HG03097 (cell line): ENCODE results near the gene ITIH6.
"Not testable (repeated sequence)": the region's sequence is repeated elsewhere in the genome, so short reads cannot be mapped to it uniquely, and the experiment has no call there.

ENCODE experiments used
- ATAC-seq: cut with Tn5 transposase; IDR thresholded peaks from one replicate; pipeline ENCODE4 v1.9.1; 2021; ENCODE audit not compliant: unreplicated experiment, low FRiP score

ITIH6 gene

DNA sequence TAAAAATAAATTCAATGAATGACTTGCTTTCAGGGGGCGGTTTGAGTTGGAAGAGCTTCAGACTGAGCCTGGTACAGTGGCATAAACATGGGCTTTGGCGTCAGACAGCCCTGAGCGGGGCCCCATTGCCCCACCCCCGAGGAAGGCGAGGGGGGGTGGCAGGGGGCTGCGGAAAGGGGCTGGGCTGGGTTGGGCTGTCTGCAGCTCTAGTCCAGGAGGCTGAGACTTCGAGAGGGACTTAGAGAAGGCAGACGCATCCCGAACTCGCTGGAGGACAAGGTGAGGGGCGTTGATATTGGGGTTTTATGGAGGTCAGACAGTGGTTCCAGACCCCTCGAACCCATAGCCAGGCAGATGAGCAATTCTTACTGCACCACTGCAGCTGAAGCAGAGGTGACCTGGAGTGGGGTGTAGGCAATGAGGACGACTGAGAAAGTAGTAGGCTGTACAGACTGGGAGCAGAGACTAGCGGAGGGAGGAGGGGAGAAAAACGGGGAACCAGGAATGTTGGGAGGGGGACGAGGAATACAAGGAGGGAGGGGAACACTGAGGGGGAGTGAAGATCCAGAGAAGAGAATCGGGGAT is 9.6 kb upstream of the ITIH6 start, which contains the start of gene MAGED2:
Gene MAGED2, plus strand, starts transcription at position 222 of the 585 bp plus-strand sequence. CDS start 1,587 bp downstream, outside the sequence.
- ATAC-seq: no peak

DNA sequence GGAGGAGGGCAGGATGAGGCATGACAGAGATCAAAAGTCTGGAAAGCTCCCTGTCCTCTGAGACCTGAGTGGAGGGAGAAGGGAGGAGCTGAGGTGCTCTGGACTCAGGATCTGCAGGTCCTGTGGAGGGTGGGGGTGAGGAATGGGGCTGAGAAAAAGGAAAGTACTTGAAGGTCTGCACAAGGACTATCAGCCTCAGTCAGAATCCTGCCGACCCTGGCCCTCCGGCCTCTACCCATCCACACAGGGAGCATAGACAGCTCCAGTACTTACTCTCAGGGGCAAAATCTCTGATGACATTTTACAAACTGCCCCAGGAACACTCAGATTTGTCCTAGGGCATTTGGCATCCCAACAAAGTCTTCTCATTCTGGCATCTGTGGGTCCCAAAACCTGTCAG is 991 bp upstream of the ITIH6 start:
- no peak for ATAC-seq

DNA sequence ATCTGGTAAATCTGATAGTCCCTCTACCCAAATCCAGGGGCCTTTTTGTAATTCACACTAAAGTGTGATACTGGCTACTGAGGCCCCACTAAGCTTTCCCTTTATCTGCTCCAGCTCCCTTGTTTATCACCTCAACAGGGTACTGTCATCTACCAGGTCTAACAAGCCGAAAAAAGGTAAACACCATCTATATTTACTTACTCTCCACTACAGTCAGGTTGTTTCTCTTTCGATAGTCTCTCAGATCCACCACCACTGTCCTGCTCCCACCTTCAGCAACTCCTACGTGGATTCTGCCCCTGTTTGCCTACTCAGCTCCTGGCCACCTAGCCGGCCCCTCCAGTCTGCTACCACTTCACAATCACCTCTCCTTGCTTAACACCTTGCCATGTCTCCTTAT is 3.3 kb downstream of the ITIH6 start:
- no peak for ATAC-seq

DNA sequence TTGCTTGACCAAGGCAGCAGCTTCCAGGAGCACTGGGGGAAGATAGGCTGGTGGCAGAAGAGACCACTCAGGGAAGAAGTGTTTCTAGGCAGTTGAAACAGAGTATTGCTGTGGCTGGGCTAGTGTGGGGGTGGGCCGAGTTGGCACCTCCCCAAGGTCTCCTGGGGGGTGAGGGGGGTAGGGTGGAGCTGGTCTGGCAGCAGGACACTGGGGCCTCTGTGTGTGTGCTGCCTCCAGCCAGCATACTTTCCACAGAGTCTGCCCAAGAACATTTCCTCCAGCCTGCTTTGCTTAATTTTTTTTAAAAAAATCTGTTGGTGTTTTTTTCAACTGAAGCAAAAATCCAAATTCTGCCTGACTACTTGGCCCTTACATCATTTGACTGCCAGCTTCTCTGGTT is 4.0 kb downstream of the ITIH6 start:
- no peak for ATAC-seq

DNA sequence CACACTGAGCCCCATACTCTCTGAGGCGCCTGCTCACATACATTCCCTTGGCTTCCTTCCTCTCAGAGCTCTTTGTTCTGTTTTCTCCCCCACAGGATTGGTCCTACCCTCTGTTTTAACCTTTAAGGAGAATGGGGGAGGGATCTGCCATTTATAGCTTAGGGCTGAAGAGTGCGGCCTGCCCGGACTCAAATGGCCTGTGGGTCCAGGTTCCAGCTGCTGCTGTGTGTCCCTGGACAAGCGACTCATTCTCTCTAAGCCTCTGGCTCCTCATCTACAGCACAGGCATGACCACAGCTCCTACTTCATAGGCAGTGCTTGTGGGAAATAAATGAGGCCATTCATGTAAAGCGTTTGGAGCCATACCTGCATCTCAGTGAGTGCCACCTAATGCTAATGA is 8.7 kb downstream of the ITIH6 start:
- ATAC-seq: not testable (repeated sequence)

DNA sequence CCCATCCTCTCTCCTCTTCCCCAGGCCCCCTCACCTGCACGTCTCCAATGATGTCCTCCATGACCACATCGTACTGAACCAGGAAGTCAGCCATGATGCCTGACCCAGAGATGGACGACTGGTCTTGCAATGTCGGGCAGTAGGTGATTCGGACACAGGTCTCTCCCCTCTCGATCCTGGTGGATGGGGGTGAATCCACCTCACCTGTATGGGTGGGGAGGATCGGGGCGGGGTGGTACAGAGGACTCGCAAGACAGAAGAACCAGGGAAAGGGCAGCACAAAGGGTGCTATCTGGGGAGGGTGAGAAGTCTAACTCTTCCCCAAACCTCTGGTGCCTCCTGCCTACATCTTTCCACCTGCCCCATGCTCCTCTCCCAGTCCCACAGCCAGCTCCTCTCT is 9.6 kb downstream of the ITIH6 start:
- ATAC-seq: no peak

DNA sequence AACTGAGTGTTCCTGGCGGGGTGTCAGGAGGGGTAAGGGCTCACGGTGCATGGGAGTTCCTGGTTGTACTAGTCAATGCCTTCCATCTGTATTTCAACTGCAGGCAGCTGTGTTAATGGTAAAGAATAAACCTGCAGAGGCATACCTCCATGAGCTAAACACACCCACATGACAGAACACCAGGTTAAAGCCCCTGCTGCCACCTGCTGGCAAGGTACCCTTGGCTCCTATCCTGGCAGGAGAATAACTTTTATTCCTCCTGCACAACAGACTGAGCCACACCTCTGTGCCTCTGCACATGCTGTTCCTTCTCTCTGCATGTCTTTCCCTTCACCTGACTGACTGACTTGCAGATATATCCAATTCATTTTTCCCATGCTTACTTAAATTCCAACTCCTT is 11.1 kb downstream of the ITIH6 start:
- no peak for ATAC-seq

DNA sequence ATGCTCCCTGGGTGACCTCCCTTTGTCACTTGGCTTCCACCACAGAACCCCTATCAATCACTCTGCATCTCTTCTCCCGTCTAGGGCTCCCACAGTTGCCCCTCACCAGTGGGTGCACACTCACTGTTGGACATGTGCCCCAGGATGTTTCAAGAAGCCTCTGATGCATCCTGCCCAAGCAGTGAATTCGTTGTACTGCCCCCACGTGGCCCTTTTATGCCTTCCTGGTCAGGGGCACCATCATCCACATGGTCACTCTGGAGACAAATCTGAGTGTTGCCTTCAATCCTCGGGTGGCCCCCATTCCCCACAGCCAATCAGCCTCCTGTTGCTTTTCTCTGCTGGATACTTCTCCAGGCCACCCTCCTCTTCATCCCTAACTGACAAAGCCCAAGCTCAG is 12.2 kb downstream of the ITIH6 start:
- no peak for ATAC-seq

DNA sequence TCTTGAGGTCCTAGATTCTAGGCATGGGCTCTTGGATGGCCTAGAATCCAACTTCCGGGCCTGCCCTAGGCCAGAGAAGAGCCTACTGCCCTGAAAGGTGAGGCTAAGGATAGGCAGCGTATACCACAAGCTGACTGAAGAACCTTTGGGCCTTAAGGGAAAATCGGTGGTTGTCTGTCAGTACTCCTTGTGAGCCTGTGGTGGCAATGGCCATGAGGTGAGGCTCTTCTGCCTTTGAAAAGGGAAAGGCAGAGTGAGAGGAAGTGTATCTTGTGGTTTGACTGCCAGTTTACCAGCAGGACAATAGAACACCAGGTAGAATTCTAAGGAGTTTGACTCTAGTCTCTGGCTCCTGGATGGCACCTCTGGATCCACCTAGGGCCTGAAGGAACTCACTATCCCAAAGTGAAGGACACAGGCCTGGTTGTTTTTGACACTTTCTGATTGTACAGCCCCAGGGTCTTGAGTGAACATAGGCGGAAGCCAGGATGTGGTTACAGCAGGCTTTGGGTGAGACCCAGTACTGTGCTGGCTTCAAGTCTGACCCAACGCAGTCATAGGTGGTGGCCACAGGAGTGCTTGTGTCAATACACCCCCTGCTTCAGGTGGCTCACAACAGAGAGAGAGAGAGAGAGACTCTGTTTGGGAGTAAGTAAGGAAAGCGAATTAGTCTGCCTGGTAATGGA is 20.9 kb downstream of the ITIH6 start:
- no peak for ATAC-seq

DNA sequence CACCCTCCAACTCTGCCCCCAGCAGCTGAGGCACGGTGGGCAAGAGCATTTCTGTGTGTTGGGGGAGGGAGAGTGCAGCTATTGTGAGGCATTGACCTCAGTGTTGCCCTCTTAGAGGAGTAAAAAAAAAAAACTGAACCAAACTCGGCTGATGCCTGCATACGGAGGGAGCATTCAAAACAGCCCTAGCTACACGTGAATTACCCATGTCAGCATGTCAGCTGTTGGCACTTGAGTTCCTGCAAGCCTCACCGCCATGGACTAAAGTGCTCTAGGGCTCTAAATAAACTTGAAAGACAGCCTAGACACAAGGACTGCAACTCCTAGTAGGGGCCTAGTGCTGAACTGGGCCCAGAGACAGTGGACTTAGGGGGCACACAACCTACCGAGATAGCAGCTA is 22.0 kb downstream of the ITIH6 start:
- no peak for ATAC-seq

DNA sequence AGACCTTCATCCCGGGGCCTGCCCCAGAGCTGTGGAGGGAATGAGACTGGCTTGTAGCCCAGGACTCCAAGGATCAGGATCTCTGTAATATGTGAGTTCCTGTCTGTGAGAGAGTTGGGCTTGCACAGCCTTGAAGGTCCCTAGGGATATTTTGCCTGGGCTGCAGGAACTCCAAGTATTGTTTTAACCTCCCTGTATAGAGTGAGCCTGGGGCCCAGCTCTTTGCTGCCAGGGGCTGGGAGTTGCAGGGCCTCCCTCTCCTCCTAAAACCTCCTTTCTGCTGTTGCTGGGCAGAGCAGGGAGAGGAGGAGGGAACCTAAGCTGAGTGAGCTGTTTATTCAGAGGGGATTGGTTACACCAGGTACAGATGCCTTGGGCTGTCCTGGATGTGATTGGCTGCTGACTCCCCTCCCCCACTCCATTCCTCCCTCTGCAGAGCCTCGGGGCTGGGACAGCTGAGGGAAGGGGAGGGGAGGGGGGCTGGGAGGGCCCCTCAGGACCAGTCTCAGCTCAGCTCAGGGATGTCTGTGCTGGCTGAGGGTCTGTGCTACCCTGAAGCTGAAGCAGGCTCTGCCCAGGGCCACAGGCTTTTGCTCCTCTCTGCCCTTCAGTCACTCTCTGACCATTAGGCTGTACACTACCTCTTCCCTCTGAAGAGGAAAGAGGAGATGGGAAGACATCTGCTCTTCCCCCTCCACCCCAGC is 23.5 kb downstream of the ITIH6 start:
- not testable (repeated sequence) for ATAC-seq

DNA sequence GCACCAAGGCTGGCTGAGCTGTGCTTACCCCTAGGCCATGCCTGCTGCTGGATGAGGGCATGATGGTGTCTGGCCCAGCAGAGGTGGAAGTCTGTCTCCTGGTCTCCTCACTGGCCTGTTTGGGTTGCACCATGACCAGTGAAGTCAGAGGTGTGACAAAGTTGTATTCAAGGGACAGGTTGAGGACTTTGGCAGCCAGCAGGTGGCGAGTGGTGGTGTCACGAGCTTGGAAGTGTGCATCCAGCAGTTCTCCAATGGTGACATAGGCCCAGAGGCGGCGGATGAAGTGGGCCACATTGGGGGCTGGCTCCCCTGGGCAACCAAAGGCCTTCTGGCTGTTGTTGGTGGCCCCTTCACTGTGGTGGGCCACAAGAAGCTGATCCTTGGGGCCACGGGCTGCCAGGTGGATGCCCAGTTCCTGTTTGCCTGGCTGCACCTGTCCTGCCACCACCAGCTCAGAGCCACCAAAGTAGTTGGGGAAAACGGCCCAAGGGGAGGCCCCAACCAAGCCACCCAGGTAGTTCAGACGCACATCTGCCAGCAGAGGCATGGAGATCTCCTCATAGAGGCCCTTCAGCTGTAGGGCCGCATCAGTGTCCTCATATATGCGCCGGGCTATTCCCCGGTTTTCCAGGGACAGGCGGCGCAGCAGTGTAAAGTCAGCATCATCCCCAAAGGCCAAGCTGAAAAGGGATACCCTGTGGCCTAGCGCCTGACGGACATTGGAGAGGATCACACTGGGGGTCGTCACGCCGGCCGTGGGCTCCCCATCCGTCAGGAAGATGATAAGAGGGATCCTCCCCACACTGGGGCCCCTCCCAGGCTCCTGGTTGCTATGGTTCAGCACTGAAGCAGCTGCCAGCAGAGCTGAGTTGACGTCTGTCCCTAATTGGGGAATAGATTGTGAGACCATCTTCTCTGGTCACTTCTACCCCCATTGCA is 39.7 kb downstream of the ITIH6 start:
- no peak for ATAC-seq

DNA sequence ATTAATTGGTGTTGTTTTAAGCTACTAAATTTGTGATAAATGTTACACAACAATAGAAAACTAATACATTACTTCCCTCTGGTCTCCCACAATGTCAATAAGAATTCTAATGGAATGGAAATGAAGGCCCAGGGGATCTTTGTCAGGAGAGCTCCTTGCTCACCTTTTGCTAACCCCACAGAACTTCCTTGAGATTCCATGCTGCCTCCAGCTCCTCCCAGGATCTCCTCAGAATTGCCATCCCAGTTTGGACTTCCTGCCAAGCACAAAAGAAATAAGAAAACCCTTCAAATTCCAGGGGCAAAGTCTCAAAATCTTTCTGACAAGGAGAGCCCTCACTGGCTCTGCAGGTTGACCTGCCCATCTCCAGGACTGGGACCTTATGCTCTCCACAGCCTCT is 43.2 kb downstream of the ITIH6 start:
- no peak for ATAC-seq

DNA sequence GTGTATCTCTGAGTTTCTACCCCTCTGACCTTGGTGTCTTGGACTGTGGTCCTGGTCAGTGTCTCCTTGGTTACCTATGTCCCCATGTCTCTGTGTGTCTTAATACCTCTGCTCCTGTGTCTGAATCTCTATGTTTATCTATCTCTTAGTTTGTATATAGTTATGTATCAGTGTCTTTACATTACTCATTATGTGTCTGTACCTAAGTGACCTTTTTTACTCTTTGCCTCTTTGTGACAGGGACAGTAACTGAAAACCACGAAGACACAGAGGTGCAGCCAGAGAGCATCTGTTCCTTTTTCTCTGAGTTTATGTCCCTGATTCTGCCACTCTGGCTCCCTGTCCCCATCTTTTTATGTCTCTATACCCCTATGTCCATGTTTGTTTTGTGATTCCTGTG is 49.4 kb downstream of the ITIH6 start:
- no peak for ATAC-seq

DNA sequence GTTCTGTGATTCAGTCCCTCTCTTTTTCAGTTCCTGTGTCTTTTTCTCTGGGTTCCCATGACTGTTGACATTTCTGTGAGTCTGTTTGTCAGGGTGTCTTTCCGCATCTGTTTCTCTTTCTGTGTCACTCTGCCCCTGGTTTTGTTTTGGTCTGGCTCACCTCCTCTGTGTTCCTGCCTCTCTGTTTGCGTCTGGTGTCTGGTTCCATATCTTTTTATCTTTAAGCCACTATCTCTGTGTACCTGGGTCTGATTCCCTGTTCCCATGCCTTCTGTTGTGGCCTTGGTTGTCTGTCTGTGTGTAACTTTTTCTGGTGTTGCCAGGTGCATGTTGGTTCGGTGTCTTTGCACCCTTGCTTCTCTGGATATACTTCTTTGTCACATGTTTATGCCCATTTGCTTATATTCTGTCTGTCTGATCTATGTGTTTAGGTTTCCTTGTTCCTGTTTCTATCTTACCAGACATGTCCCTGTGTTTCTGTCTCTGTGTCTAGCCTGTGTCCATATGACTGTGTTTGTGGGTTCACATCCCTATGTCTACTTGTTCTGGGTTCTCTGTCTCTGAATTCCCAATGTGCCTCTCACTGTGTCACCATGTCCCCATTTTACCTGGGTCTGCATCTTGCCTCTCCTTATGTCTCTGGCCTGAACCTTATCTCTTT is 50.2 kb downstream of the ITIH6 start:
- no peak for ATAC-seq

DNA sequence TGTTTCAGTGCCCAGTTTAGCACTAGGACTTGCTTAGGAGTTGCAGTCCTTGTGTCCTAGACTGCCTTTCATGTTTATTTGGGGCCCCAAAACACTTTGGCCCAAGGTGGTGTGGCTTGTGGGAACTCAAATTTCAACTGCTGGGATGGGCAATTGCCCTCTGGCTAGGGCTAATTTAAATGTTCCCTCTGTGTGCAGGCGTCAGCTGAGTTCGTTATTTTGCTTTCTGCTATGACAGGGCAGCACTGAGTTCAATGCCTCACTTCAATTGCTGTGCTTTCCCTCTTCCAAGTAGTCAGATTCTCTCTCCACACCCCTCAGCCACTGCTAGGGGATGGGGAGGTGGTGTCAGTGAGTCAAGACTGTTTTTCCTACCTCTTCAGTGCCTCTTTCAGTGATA is 51.1 kb downstream of the ITIH6 start:
- ATAC-seq: no peak

DNA sequence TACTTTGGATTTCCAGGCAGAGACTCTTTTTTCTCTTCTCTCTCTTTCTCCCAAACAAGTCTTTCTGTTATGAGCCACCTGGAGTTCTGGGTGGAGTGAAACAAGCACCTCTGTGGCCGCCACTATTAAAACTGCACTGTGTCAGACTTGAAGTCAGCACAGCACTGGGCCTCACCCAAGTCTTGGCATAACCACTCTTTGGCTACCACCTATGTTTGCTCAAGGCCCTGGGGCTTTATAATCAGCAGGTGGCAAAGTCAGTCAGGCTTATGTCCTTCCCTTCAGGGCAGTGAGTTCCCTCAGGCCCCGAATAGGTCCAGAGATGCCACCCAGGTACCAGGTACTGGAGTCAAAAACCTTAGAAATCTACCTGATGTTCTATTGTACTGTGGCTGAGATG is 52.4 kb downstream of the ITIH6 start:
- ATAC-seq: no peak

DNA sequence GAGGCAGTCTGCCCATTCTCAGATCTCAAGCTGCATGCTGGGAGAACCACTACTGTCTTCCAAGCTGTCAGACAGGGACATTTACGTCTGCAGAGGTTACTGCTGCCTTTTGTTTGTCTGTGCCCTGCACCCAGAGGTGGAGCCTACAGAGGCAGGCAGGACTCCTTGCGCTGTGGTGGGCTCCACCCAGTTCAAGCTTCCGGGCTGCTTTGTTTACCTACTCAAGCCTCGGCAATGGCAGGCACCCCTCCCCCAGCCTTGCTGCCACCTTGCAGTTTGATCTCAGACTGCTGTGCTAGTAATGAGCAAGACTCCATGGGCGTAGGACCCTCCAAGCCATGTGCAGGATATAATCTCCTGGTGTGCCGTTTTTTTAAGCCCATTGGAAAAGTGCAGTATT is 59.5 kb downstream of the ITIH6 start:
- ATAC-seq: not testable (repeated sequence)

DNA sequence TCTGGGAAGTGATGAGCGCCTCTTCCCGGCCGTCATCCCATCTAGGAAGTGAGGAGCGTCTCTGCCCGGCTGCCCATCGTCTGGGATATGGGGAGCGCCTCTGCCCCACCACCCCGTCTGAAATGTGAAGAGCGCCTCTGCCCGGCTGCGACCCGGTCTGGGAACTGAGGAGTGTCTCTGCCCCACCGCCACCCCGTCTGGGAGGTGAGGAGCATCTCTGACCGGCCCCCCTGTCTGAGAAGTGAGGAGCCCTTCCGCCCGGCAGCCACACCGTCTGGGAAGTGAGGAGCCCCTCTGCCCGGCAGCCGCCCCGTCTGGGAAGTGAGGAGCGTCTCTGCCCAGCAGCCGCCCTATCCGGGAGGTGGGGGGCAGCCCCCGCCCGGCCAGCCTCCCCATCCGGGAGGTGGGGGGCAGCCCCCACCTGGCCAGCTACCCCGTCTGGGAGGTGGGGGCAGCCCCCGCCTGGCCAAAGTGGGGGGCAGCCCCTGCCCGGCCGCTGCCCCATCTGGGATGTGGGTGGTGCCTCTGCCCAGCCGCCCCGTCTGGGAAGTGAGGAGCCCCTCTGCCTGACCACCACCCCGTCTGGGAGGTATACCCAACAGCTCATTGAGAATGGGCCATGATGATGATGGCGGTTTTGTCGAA is 61.6 kb downstream of the ITIH6 start:
- not testable (repeated sequence) for ATAC-seq

DNA sequence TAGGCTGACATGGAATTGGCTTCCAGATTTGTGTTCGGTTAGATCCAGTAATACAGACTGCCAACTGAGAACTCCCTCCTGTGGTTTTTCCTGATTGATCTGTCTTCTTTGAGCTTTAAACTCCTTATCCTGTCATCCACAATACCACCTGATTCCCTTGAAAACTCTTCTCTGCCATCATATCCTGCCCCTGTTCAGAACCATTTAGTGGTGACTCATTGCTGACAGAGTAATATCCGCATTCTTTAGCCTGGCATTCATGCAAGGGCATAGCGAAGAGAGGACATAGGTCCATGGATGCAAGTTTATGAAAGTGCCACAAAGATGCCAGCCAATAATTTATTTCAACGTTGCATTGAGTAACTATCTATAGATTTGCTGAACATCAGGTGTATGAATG is 76.6 kb downstream of the ITIH6 start:
- no peak for ATAC-seq
